Posterior cingulate gyrus (tissue), 11 donors: ENCODE measurements around the gene RTN4.

Experiments
- DNase-seq, 10 donors: peaks; one replicate each; pipeline versions ENCODE4 v3.0.0 to v3.0.0-alpha.2; 2020 to 2021; ENCODE audit warnings: mixed read lengths in 3 of 10
- intact Hi-C: fragments of 100-400 bp; cut with DNase I; formaldehyde crosslinking; loops from one replicate; pipeline ENCODE4 v1.15.1; 2023

RTN4 gene

DNA sequence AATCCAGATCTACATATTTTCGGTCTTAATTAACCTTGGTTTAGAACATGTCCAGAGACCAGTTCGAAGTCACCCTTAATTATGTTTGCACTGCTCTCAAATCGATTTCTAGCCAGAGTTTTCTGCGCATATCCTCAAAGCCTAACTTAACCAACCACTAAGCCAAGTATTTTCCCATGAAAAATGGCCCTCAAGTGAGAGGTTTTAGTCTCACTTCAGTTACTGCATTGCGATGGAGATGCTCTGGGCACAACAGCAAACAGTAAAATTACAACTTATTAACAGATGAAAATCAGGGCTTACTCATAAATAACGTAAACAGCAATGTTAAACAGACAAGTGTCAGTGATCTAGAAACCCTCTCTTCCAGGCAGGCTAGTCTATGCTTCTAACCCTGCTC is 4.5 kb downstream of the RTN4 start:
- intact Hi-C loops, result loop anchor here (2.0 to 10.0 kb wide), 3 partner anchors 29 to 189 kb away; partner anchors contain the start of genes CLHC1 and RPS27A
- no peak for DNase-seq

DNA sequence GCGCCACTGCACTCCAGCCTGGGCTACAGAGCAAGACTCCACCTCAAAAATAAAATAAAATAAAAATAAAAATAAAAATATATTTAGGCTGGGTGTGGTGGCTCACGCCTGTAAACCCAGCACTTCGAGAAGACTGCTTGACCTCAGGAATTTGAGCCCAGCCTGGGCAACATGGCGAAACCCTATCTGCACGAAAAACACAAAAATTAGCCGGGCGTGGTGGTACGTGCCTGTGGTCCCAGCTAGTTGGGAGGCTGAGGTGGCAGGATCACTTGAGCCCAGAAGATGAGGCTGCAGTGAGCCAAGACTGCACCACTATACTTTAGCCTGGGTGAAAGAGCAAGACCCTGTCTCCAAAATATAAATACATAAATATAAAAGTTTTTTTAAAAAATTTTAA is 6.4 kb downstream of the RTN4 start:
- intact Hi-C loops, result loop anchor here (2.0 to 10.0 kb wide), 3 partner anchors 27 to 191 kb away; partner anchors contain the start of genes CLHC1 and RPS27A
- no peak for DNase-seq

DNA sequence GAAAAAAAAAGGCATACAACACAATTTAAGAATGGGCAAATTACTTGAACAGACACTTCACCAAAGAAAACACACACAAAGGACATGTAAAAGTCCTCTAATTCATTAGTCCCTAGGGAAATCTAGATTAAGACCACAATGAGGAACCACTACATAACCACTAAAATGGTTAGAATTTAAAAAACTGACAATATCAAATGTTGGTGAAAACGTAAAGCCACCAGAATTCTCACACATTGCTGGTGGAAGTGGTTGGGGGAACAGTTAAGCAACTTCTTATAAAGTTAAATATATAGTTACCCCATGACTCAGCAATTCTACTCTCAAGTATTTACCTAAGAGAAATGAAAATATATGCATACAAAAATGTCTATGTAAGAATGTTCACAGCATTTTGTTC is 11.8 kb downstream of the RTN4 start:
- intact Hi-C loops, result no loop called here
- DNase-seq, result no peak

DNA sequence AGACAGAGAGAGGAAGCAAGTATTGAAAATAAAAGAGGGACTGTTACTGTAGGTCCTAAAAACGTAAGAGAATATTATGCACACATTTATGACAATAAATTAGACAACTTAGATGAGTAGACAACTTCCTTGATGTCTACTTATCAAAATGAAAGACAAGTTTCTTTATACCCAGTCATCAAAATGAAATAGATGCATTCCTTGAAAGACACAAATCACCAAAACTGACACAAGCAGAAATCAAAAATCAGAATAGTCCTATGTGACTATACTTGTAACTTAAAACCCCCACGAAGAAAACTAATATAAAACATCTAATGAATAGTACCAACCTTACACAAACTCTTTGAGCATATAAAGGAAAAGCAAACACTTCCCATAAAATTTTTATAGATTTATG is 14.5 kb downstream of the RTN4 start:
- DNase-seq, result no peak

DNA sequence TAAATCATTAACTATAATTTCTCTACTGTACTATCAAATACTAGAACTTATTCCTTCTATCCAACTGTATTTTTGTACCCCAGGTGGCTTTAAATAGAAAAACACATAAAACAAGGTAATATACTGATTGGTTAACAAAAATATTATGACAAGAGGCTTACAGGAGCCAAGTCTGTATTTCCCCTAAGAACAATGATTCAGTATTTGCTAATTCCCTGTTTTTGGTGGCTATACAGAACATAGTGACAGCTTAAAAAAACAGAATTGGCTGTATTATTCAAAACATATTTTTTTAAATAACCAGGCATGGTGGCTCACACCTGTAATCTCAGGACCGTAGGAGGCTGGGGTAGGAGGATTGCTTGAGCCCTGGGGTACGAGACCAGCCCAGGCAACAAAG is 16.3 kb downstream of the RTN4 start:
- DNase-seq, result no peak
- intact Hi-C loops, result no loop called here

More for the DNA sequence above, 14.5 kb downstream of the RTN4 start:
- intact Hi-C loops, result no loop called here

DNA sequence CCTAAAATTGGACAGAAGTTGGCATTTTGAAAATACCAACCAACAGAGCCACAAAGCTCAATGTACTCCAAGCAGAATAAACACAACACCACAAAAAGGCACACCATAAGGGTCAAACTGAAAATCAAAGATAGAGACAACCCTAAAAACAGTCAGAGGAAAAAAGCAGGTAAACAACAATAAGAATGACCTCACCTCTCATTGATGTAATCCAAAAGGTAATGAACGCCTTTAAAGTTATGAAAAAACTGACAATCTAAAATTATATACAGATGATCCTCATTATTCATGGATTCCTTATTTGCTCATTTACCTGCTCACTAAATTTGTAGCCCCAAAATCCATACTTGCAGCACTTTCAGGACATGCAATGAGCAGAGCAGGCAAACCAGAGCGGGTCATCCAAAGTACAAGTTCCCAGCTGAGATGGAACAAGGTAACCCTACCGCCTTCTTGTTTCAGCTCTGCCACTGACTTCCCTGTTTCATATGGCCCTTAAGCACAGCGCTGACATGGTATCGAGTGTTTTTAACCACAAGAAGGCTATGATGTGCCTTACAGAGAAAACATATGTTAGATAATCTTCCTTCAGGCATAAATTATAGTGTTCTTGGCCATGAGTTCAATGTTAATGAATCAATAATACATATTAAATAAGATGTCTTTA is 17.0 kb downstream of the RTN4 start:
- DNase-seq, result no peak
- intact Hi-C loops, result no loop called here

DNA sequence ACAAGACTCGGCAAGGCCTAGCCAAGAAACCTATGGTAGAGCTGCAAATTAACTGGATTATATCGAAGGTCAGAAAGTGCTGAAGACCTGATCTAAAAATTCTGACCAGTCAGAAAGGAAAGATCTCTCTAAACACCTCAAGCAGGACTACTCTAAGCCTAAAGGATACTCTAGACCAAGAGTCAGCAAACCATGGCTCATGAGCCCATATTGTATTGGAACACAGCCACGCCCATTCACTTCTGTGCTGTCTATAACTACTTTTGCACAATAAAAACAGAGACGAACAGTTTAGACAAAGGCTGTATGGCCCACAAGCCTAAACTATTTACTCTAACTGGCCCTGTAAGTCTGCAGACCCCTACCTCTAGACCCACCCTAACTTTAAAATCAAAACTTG is 18.7 kb downstream of the RTN4 start:
- DNase-seq, result no peak
- intact Hi-C loops, result no loop called here

DNA sequence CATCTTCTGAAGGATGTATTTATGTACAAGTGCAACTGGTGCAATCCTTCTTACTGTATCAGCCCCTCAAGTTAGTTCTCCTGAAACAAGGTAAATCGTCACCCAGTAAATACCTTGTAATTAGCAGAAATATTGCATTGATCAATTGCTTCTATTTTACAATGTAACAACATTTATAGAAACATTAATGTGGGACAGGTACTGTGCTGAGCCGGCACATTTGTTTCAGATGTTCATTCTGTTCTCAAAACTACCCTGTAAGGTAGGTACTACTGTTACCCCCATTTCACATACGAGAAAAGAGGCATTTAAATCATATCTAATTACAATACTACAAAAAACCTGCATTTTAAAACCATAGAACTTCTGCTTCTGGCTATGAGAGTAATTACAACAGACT is 19.5 kb downstream of the RTN4 start:
- intact Hi-C loops, result no loop called here
- no peak for DNase-seq

DNA sequence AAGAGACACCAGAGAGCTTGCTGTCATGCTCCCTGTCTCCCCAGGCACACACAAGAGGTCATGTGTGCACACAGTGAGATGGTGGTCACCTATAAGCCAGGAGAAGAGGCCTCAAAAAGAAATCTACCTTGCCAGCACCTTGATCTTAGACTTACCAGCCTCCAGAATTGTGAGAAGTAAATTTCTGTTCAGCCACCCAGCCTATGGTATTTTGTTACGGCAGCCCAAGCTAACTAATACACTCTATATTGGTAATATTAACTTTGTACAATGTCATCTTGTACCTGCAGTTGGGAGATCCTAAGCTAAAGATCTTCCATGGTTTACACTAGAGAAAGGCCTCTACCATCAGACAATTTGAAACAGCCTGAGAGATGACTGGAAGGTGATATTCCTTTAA is 21.2 kb downstream of the RTN4 start:
- intact Hi-C loops, result no loop called here

DNA sequence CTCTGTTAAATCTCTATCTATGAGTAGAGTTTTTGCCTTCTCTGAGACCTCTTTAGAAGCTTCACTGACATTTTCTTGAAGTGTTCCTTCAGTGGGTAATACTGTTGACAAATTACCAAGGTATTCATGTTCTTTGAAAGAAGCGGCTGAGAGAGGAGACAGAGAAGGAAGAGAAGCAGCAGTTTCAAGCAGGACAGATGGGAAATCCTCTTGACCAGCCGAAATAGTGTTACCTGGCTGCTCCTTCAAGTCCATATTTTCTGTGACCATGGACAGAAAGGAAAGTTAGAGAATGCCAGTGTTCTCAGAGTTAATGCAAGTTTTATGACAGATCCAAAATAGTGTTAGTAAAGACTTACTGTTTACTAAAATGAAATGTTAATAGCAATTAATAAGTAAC is 23.0 kb downstream of the RTN4 start:
- no peak for DNase-seq
- intact Hi-C loops, result no loop called here

More for the DNA sequence above, 21.2 kb downstream of the RTN4 start:
- DNase-seq, result no peak

DNA sequence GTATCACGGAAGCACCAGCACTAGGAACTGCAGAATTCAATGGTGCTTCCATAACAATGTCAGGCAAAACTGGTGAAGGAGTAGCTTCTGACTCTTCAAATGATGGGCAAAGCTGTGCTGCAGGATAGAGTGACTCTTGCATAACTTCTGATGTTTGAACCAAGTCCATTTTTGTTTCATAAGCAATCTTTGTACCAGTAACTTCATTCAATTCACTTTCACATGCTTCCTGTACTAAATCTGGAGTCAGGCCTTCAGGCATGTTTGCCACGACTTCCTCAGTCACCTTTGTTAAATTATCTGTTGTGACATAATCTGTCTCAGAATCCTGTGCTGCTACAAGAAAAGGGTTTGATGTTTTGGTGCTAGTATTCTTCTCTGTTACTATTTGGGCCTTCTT is 24.0 kb downstream of the RTN4 start:
- DNase-seq, result no peak
- intact Hi-C loops, result no loop called here

DNA sequence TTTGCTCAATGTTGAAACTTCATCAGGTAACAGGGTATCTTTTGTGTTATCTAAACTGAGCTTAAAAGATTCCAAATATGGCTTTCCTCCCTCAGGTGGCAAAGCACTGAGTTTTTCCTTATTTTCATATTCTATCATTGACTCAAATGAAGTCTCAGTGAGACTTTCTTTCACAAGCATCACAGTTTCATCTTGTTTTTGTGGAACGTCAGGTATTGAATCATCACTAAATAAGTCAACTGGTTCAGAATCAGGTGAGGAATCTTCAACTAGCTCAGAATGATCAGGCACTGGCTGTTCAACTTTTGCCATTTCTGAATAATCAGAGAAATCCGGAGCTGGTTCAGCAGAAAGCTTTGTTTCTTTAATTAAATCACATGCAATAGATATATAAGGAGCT is 24.6 kb downstream of the RTN4 start:
- no peak for DNase-seq
- intact Hi-C loops, result no loop called here

DNA sequence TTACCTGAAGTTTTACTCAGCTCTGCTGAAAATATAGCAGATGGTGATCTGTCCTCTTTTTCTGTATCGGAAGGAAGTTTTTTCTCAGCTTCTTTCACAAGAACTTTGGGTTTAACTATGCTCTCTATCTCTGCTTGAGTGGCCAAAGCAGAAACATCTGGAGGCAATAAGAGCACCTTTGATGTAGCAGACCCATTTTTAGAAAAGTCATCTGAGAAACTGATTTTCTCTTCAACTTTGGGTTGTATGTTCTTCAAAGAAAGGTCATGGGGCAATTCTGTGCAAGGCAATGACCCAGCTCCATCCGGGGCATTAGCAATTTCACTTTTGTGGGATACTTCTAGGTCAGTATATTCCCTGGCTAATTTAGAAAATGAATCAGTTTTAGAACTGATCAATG is 25.2 kb downstream of the RTN4 start:
- DNase-seq, result no peak
- intact Hi-C loops, result no loop called here

DNA sequence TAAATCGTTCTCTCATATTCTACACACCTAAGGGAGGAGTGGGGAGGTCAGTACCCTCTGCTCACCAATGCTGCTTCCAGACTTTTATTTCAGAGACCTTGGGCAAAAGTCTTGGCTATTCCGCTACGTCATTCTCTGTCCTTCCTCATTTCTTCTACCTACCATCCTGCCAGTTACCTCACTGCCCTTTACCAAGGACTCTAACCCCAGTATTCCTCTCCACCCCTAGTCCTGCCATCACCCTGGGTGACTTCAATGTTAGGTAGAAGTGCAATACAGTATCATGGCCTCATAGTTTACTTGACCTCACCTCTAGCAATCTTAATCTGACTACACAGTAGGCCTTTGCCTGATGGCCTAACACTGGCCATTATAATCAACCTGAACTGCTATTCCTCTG is 27.8 kb downstream of the RTN4 start:
- DNase-seq, result peak in 1 of 10 donors; percentile 14
- intact Hi-C loops, result no loop called here

DNA sequence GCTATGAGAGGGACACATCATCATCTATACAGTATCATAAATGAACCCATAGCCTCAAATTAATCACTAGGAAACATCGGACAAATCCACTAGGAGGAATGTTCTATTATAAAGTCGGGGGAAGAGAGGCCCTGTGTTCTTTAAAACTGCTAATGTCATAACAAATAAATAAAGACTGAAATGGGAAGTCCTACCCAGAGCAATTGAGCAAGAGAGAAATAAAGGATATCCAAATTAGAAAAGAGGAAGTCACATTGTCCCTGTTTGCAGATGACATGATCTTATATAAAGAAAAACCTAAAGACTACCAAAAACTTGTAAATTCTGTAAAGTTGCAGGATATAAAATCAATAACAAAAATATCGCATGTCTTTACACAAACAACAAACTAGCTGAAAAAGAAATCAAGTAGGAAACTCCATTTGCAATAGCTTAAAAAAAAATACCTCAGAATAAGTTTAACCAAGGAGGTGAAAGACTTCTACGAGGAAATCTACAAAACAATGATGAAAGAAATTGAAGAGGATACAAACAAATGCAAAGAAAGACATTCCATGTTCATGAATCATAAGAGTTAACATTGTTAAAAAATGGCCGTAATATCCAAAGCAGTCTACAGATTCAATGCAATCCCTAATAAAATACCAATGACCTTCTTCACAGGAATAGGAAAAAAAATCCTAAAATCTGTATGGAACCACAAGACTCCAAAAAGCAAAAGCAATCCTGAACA is 30.6 kb downstream of the RTN4 start:
- DNase-seq, result no peak
- intact Hi-C loops, result no loop called here

DNA sequence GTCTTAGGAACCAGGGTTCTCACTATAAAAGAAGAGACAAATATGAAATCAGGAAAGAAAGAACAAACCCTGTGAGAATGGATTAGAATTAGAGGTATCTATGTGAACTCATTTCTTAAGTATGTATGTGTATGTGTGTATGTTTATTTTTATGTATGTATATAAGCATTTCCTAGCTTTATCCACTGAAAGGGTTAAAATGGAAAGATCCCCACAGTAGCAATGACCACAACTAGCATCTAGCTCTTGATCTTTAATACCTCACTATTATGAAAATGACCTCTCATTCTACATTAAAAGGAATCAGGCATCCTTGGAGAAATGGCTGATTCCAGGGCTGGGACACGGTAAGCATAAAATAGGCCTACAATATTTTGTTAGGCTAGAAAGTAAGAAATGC is 31.6 kb downstream of the RTN4 start:
- intact Hi-C loops, result no loop called here

DNA sequence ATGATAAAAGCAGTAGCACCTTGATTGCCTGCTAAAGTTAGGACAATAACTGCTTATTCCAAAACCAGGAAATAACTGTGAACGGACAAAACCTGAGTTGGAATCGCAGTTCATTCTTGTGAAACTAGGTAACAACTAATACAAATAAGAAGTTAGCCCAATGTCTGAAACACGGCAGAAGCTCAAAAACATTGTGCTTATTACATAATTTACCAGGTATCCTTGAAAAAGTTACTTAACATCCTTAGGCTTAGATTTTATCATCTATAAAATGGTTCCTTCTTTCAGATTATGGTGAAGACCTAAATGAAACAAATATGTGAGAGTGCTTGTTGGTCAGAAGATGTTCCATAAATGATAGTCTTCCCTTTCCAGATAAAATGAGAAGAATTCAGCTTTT is 32.4 kb downstream of the RTN4 start:
- intact Hi-C loops, result loop anchor here (2.0 kb wide), 1 partner anchor 27 kb away; no protein-coding TSS in a partner anchor
- DNase-seq, result no peak

More for the DNA sequence above, 31.6 kb downstream of the RTN4 start:
- no peak for DNase-seq

DNA sequence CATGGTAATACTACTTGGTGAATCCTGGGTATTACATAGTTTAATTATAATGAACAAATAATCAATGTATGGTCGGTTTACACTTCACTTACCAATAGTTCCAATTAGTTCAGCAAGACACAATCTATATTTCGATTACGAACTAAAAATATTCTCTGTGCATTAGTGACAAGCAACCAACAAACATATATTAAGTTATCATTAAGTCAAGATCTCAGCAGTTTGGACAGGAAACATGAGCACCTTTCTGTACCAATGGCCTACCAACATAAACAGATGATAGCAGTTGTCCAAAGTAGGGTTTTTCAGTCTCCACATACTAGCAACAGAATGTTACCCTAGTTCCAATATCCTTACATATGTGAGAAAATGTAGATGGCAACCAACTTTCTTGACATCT is 32.8 kb downstream of the RTN4 start:
- DNase-seq, result no peak
- intact Hi-C loops, result loop anchor here (2.0 kb wide), 1 partner anchor 27 kb away; no protein-coding TSS in a partner anchor

DNA sequence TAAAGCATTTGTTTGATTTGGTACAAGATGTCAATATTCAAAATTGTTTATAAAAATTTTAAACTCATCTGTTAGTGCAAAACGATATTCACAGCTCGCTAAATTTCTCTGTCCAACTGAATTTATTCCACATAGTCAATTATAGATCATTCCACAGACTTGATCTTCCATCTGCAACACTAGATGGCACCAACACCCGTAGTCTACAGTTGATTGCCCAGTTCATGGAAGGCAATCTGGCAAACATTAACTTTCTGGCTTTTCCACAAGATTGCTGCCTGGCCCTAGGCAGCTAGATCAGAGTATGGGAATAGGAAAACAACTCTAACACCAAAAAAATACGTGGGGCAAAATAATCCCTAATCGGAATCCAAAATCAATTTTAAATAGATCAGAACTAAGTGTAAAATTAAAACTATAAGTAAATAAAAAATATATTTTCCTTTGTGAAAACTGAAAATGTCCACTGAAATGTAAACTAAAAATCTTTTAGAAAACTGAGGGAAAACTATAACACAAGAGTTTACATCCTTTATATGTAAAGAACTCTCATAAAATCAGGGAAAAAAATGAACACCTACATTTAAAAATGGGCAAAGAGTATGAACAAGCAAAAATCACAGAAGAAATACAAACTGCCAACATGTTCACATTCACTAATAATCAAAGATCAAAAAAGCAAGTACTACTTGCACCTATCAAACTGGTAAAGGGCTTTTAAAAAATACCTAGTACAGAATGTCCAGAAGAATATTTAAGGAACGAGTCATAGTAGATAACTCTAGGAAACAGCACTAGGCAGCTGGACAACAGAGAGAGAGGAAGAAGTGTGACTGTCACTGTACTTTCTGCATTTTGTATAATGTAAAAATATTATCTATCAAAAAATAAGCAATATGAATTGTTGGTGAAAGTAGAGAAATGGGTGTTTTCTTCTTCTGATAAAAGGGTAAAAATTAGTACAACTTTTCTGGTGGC is 35.0 kb downstream of the RTN4 start:
- intact Hi-C loops, result loop anchor here (2.0 to 5.0 kb wide), 2 partner anchors 113 to 160 kb away; no protein-coding TSS in a partner anchor
- DNase-seq, result peak in 6 of 10 donors; percentile 29 to 84 (median 42)

DNA sequence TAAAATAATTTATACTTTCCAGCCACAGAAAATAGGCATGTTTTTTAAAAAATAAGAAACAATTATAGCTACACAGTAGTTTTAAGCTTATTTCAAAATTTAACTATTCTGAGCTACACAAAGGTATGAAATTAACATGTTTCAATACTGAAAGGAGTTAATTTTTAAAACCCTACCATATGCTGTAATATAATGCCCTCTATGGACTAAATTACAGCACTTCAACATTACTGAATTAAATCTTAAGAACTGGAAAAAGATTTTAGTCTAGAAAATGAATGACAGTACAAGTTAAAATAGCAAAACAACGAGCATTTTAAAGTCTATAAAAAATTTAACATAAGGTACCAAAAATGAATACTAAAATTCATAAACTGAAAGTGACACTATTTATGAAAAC is 36.3 kb downstream of the RTN4 start:
- no peak for DNase-seq
- intact Hi-C loops, result loop anchor here (2.0 to 5.0 kb wide), 2 partner anchors 112 to 161 kb away; no protein-coding TSS in a partner anchor
